ENCODE measurements around the gene STARD9.
"Not testable (repeated sequence)": the region's sequence is repeated elsewhere in the genome, so short reads cannot be mapped to it uniquely, and the experiment has no call there.

The STARD9 gene

GRCh38 chr15:42732095-42732827 is 156.9 kb downstream of the STARD9 start:
- no peak for DNase-seq

- DNase-seq, result no peak
Measured at GRCh38 chr15:42733027-42733426, 157.6 kb downstream of the STARD9 start.

- no peak for DNase-seq
Measured at GRCh38 chr15:42734076-42734672, 158.8 kb downstream of the STARD9 start.

GRCh38 chr15:42735382-42736165 is 160.2 kb downstream of the STARD9 start:
- DNase-seq, result no peak

- DNase-seq, result peak; percentile 13
Measured at GRCh38 chr15:42736178-42736792, 160.9 kb downstream of the STARD9 start.

GRCh38 chr15:42736793-42737528 is 161.6 kb downstream of the STARD9 start, which contains the start of gene CDAN1:
Gene CDAN1 (minus strand): TSS chr15:42737128. CDS start chr15:42737102, 26 bp downstream.
- peak; percentile 92 for DNase-seq

GRCh38 chr15:42737529-42738328 is 162.3 kb downstream of the STARD9 start:
- DNase-seq, result no peak

- no peak for DNase-seq
Measured at GRCh38 chr15:42741710-42742109, 166.3 kb downstream of the STARD9 start.

GRCh38 chr15:42742149-42742548 is 166.7 kb downstream of the STARD9 start:
- DNase-seq, result no peak

- no peak for DNase-seq
Measured at GRCh38 chr15:42744195-42744594, 168.8 kb downstream of the STARD9 start.

GRCh38 chr15:42749266-42749665 is 173.9 kb downstream of the STARD9 start:
- DNase-seq, result no peak

- no peak for DNase-seq
Measured at GRCh38 chr15:42750306-42750705, 174.9 kb downstream of the STARD9 start.

GRCh38 chr15:42759093-42759492 is 183.7 kb downstream of the STARD9 start:
- no peak for DNase-seq

- no peak for DNase-seq
Measured at GRCh38 chr15:42760759-42761158, 185.4 kb downstream of the STARD9 start.

- DNase-seq, result not testable (repeated sequence)
Measured at GRCh38 chr15:42761813-42762212, 186.4 kb downstream of the STARD9 start.

- not testable (repeated sequence) for DNase-seq
Measured at GRCh38 chr15:42764154-42764731, 188.8 kb downstream of the STARD9 start.

- DNase-seq, result not testable (repeated sequence)
Measured at GRCh38 chr15:42766109-42766508, 190.7 kb downstream of the STARD9 start.

Measured in stimulated activated CD4-positive, alpha-beta T cell treated with anti-CD3 and anti-CD28 coated beads, Interleukin-4, amount 100 ng/mL, for 24 hours (primary cell).